IMR-90 (cell line): ENCODE measurements around the gene TEX14. TPM values are rescaled to one million over a fixed set of nuclear protein-coding genes. Genes with fewer than 3 reads are reported as not detected.

Experiments
- ATAC-seq: fragments of 200-7000 bp; cut with Tn5 transposase; 2 replicates; pipeline ENCODE4 v1.9.1; 2020; ENCODE audit warnings: low read depth, mild to moderate bottlenecking, moderate library complexity
- BruUV-seq: library from RNA; stranded (reverse); fragments of 400-500 nt; replicated peaks from 2 replicates; lab custom pipeline; 2021; lab: Mats Ljungman, UMichigan
- CTCF ChIA-PET: fragments of 300-600 bp; formaldehyde crosslinking; extraction: SDS; loops from one replicate; lab custom pipeline; 2021; ENCODE audit warnings: antibody characterized with exemption; lab: Yijun Ruan, JAX
- POLR2A ChIA-PET: fragments of 300-600 bp; sonication (Branson Sonifier 250); formaldehyde crosslinking; loops from one replicate; lab custom pipeline; 2022; ENCODE audit warnings: antibody characterized with exemption; ENCODE audit not compliant: unreplicated experiment; lab: Charles Lee
- DNase-seq: peaks from one replicate; pipeline ENCODE4 v3.0.0; 2013
- H2AFZ ChIP-seq: replicated peaks from 2 replicates; pipeline ENCODE3; 2013; ENCODE audit warnings: low read length, mild to moderate bottlenecking; ENCODE audit not compliant: poor library complexity
- H2AK5ac ChIP-seq: 2 replicates; pipeline ENCODE4 v1.6.1; 2013; ENCODE audit warnings: low read depth, low read length, inconsistent platforms
- H2AK9ac ChIP-seq: replicated peaks from 2 replicates; pipeline ENCODE3; 2013; ENCODE audit warnings: mild to moderate bottlenecking, low read depth, low read length, moderate library complexity; ENCODE audit not compliant: poor library complexity
- H2BK120ac ChIP-seq: 2 replicates; pipeline ENCODE4 v1.6.1; 2013; ENCODE audit warnings: low read depth, low read length, inconsistent platforms
- H2BK15ac ChIP-seq: 3 replicates; pipeline ENCODE4 v1.6.1; 2013; ENCODE audit warnings: low read depth, low read length, inconsistent platforms
- H2BK20ac ChIP-seq: 2 replicates; pipeline ENCODE4 v1.6.1; 2013; ENCODE audit warnings: low read depth, mild to moderate bottlenecking, inconsistent platforms, low read length, moderate library complexity
- H2BK5ac ChIP-seq: 2 replicates; pipeline ENCODE4 v1.6.1; 2013; ENCODE audit warnings: mild to moderate bottlenecking, low read depth, low read length, inconsistent platforms; ENCODE audit not compliant: poor library complexity, severe bottlenecking
- H3K14ac ChIP-seq: replicated peaks from 2 replicates; pipeline ENCODE4 v1.6.1; 2013; ENCODE audit warnings: low read depth, low read length, inconsistent platforms
- H3K18ac ChIP-seq: 2 replicates; pipeline ENCODE4 v1.6.1; 2013; ENCODE audit warnings: low read depth, low read length, control low read depth
- H3K23ac ChIP-seq: 2 replicates; pipeline ENCODE4 v1.6.1; 2013; ENCODE audit warnings: low read depth, low read length, inconsistent platforms
- H3K27ac ChIP-seq: 2 replicates; pipeline ENCODE4 v1.5.1; 2013; ENCODE audit warnings: mild to moderate bottlenecking, control low read depth, low read length; ENCODE audit not compliant: insufficient read depth
- H3K27me3 ChIP-seq: 2 replicates; pipeline ENCODE4 v1.6.1; 2013; ENCODE audit warnings: low read length; ENCODE audit not compliant: control insufficient read depth, insufficient read depth
- H3K36me3 ChIP-seq: 2 replicates; pipeline ENCODE4 v1.6.1; 2013; ENCODE audit warnings: low read length, mixed read lengths; ENCODE audit not compliant: control insufficient read depth, insufficient read depth
- H3K4ac ChIP-seq: 2 replicates; pipeline ENCODE4 v1.6.1; 2013; ENCODE audit warnings: low read depth, low read length, inconsistent platforms
- H3K4me1 ChIP-seq: 2 replicates; pipeline ENCODE4 v1.6.1; 2013; ENCODE audit warnings: low read length, mixed read lengths; ENCODE audit not compliant: control insufficient read depth, insufficient read depth
- H3K4me2 ChIP-seq: 2 replicates; pipeline ENCODE4 v1.6.1; 2013; ENCODE audit warnings: low read depth, mild to moderate bottlenecking, control low read depth, low read length, moderate library complexity
- H3K4me3 ChIP-seq: 2 replicates; pipeline ENCODE4 v1.5.1; 2013; ENCODE audit warnings: low read depth, mild to moderate bottlenecking, control low read depth, low read length, moderate library complexity; ENCODE audit not compliant: insufficient read depth
- H3K56ac ChIP-seq: 2 replicates; pipeline ENCODE4 v1.6.1; 2013; ENCODE audit warnings: low read length, inconsistent platforms; ENCODE audit not compliant: insufficient read depth; ENCODE audit errors: extremely low read depth
- H3K79me1 ChIP-seq, 2 experiments: 2 replicates each; pipeline ENCODE4 v1.6.1; 2013; ENCODE audit warnings: low read length in 2 of 2, inconsistent platforms in 1 of 2, low read depth in 1 of 2
- H3K9ac ChIP-seq: 2 replicates; pipeline ENCODE4 v1.6.1; 2013; ENCODE audit warnings: low read depth, low read length, control low read depth
- H3K9me1 ChIP-seq: 2 replicates; pipeline ENCODE4 v1.6.1; 2013; ENCODE audit warnings: low read length, inconsistent platforms; ENCODE audit not compliant: insufficient read depth
- H3K9me3 ChIP-seq: 2 replicates; pipeline ENCODE4 v1.6.1; 2013; ENCODE audit warnings: low read length; ENCODE audit not compliant: control insufficient read depth, insufficient read depth
- H4K20me1 ChIP-seq: 2 replicates; pipeline ENCODE4 v1.6.1; 2013; ENCODE audit warnings: low read length, inconsistent platforms; ENCODE audit not compliant: insufficient read depth
- H4K5ac ChIP-seq: 2 replicates; pipeline ENCODE4 v1.6.1; 2013; ENCODE audit warnings: mild to moderate bottlenecking, low read depth, low read length, control low read depth
- H4K8ac ChIP-seq, 2 experiments: 2 replicates each; pipeline ENCODE4 v1.6.1; 2013; ENCODE audit warnings: low read depth in 2 of 2, low read length in 2 of 2, control low read depth in 1 of 2, inconsistent platforms in 1 of 2
- H4K91ac ChIP-seq: 2 replicates; pipeline ENCODE4 v1.6.1; 2013; ENCODE audit warnings: low read depth, low read length, inconsistent platforms; ENCODE audit not compliant: insufficient read depth
- BHLHE40 ChIP-seq: fragments of 150-350 bp; IDR thresholded peaks from 2 replicates; pipeline ENCODE4 v1.6.1; 2016; ENCODE audit warnings: mild to moderate bottlenecking, low read depth, low read length
- CEBPB ChIP-seq: IDR thresholded peaks from 2 replicates; pipeline ENCODE4 v1.6.1; 2012; ENCODE audit warnings: low read depth, low read length, improper control_type of control experiment
- FOS ChIP-seq: fragments of 150-350 bp; IDR thresholded peaks from 2 replicates; pipeline ENCODE4 v1.6.1; 2016; ENCODE audit warnings: low read depth, low read length
- MAFK ChIP-seq: IDR thresholded peaks from 2 replicates; pipeline ENCODE4 v1.6.1; 2012; ENCODE audit warnings: low read depth, low read length, improper control_type of control experiment
- MAZ ChIP-seq: IDR thresholded peaks from 2 replicates; pipeline ENCODE4 v1.6.1; 2012; ENCODE audit warnings: low read depth, mild to moderate bottlenecking, low read length, improper control_type of control experiment, moderate library complexity, borderline replicate concordance
- MXI1 ChIP-seq: IDR thresholded peaks from 2 replicates; pipeline ENCODE4 v1.6.1; 2012; ENCODE audit warnings: low read depth, mild to moderate bottlenecking, low read length, moderate library complexity, borderline replicate concordance
- NFE2L2 ChIP-seq: fragments of 150-350 bp; IDR thresholded peaks from 2 replicates; pipeline ENCODE4 v1.6.1; 2016; ENCODE audit warnings: low read depth, mild to moderate bottlenecking, low read length
- RCOR1 ChIP-seq: IDR thresholded peaks from 2 replicates; pipeline ENCODE4 v1.6.1; 2012; ENCODE audit warnings: mild to moderate bottlenecking, low read length, improper control_type of control experiment; ENCODE audit not compliant: insufficient replicate concordance
- SMC3 ChIP-seq: fragments of 150-350 bp; IDR thresholded peaks from 2 replicates; pipeline ENCODE4 v1.6.1; 2016; ENCODE audit warnings: low read depth, mild to moderate bottlenecking, antibody characterized with exemption, low read length, moderate library complexity
- USF2 ChIP-seq: fragments of 150-350 bp; IDR thresholded peaks from 2 replicates; pipeline ENCODE4 v1.6.1; 2017; ENCODE audit warnings: mild to moderate bottlenecking, antibody characterized with exemption, low read length, low read depth
- WGBS, 2 experiments: methylation state at CpG; one replicate each; pipeline versions ENCODE4 v1.1.5 to v1.1.7; 2013; ENCODE audit warnings: missing lambda C conversion rate in 2 of 2; ENCODE audit not compliant: insufficient read length in 1 of 2; ENCODE audit errors: extremely low coverage in 2 of 2; 5-methylcytosine and 5-hydroxymethylcytosine counted together
- dilution Hi-C: fragments of 300-500 bp; cut with HindIII; formaldehyde crosslinking; loops from one replicate; pipeline ENCODE4 v1.14.3; 2018; ENCODE audit warnings: low sequenced_read_pairs; ENCODE audit not compliant: unreplicated experiment
- in situ Hi-C: fragments of 300-500 bp; cut with MboI; formaldehyde crosslinking; loops from 3 replicates; pipeline ENCODE4 v1.14.3; 2019; ENCODE audit warnings: low sequenced_read_pairs, inconsistent platforms, mixed read lengths
- intact Hi-C: fragments of 100-400 bp; cut with micrococcal nuclease; formaldehyde crosslinking; loops from 2 replicates; pipeline ENCODE4 v1.10.0; 2022
- polyA plus RNA-seq, 3 experiments: library from polyadenylated mRNA; depleted of rRNA; stranded (reverse); fragments of >200 nt; gene quantifications; 2 replicates each; pipeline ENCODE4 v1.2.3, GENCODE V29; 2012; ENCODE audit warnings: low replicate concordance in 1 of 3
- total RNA-seq: library from RNA; depleted of rRNA; stranded (reverse); fragments of >200 nt; gene quantifications from 2 replicates; pipeline ENCODE4 v1.2.3, GENCODE V29; 2012
- TF ChIP-seq, protein P1 (sequence below): conservative IDR thresholded peaks from 2 replicates; pipeline ENCODE4 v1.5.1; 2012; ENCODE audit warnings: mild to moderate bottlenecking, low read depth, low read length, improper control_type of control experiment
- TF ChIP-seq, protein P2 (sequence below): fragments of 150-350 bp; IDR thresholded peaks from 2 replicates; pipeline ENCODE4 v1.6.1; 2016; ENCODE audit warnings: low read depth, mild to moderate bottlenecking, low read length, moderate library complexity, borderline replicate concordance

The TEX14 gene
- total and polyA plus RNA-seq, 2 of the 4 experiments (the other 2 are of a cell fraction) = not detected

GRCh38 chr17:58517928-58518609 is 173.8 kb downstream of the TEX14 start:
- POLR2A ChIA-PET = interaction anchor here (1.0 kb wide), 1 partner anchor 113 kb away, joined by 5 read pairs; no protein-coding TSS in a partner anchor
- H2BK20ac ChIP-seq = peak overlapping the region; percentile 63; the same call in 1 of the 2 replicates
- TF ChIP-seq CEBPB (peak; percentile 45), BHLHE40 (no peak), MAFK (no peak), NFE2L2 (no peak), RCOR1 (no peak), SMC3 (no peak), MAZ (peak; percentile 7; the same call in 1 of the 2 replicates), MXI1 (0 out of 2 replicates have a peak, but pooled peaks have one; percentile 5), USF2 (peak; percentile 41; the same call in 1 of the 2 replicates), FOS (peak; percentile 48; the same call in 1 of the 2 replicates)
- TF ChIP-seq, protein P1, sequence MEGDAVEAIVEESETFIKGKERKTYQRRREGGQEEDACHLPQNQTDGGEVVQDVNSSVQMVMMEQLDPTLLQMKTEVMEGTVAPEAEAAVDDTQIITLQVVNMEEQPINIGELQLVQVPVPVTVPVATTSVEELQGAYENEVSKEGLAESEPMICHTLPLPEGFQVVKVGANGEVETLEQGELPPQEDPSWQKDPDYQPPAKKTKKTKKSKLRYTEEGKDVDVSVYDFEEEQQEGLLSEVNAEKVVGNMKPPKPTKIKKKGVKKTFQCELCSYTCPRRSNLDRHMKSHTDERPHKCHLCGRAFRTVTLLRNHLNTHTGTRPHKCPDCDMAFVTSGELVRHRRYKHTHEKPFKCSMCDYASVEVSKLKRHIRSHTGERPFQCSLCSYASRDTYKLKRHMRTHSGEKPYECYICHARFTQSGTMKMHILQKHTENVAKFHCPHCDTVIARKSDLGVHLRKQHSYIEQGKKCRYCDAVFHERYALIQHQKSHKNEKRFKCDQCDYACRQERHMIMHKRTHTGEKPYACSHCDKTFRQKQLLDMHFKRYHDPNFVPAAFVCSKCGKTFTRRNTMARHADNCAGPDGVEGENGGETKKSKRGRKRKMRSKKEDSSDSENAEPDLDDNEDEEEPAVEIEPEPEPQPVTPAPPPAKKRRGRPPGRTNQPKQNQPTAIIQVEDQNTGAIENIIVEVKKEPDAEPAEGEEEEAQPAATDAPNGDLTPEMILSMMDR = no peak
- TF ChIP-seq, protein P2, sequence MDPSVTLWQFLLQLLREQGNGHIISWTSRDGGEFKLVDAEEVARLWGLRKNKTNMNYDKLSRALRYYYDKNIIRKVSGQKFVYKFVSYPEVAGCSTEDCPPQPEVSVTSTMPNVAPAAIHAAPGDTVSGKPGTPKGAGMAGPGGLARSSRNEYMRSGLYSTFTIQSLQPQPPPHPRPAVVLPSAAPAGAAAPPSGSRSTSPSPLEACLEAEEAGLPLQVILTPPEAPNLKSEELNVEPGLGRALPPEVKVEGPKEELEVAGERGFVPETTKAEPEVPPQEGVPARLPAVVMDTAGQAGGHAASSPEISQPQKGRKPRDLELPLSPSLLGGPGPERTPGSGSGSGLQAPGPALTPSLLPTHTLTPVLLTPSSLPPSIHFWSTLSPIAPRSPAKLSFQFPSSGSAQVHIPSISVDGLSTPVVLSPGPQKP = peak; percentile 85

More at GRCh38 chr17:58517928-58518609, 173.8 kb downstream of the TEX14 start:
- ATAC-seq = peak; percentile 84
- intact Hi-C loops (loop anchor here (1.0 to 10.0 kb wide), 8 partner anchors 69 to 487 kb away; partner anchors contain the start of genes RAD51C, SUPT4H1 and TEX14), in situ Hi-C loops (loop anchor here (10.0 kb wide), 1 partner anchor 117 kb away; no protein-coding TSS in a partner anchor), dilution Hi-C loops (no loop called here)
- WGBS, 2 experiments = 0% methylated on average over 6 of the region's 39 CpGs; no CpG with 5 or more reads in 1 of the 2 experiments
- Histone ChIP-seq H2BK15ac (peak overlapping the region; percentile 90; the same call in 1 of the 3 replicates), H3K27ac (peak overlapping the region; percentile 80), H3K9me3 (no peaks in the 10 kb centered on the region), H3K36me3 (no peaks in the 10 kb centered on the region), H3K18ac (peak overlapping the region; percentile 37), H3K79me1 (peaks cover 0 to 33% of the 10 kb centered on the region in 2 experiments; a peak in 2 of 4 replicates), H4K20me1 (no peaks in the 10 kb centered on the region), H3K4ac (peak overlapping the region; percentile 86), H3K14ac (peak overlapping the region; percentile 93), H4K5ac (peak overlapping the region; percentile 83), H4K8ac (peak overlapping the region; percentile 72 to 97), H2AFZ (peak overlapping the region; percentile 99), H2BK5ac (peak overlapping the region; percentile 79), H4K91ac (peak overlapping the region; percentile 93), H2AK5ac (peak overlapping the region; percentile 66; the same call in 1 of the 2 replicates), H3K23ac (peak overlapping the region; percentile 48; the same call in 1 of the 2 replicates), H3K56ac (peak overlapping the region; percentile 83), H3K4me3 (peak overlapping the region; percentile 64), H3K4me2 (peak overlapping the region; percentile 64), H3K9me1 (peaks cover 11% of the 10 kb centered on the region; the same call in 1 of the 2 replicates), H3K9ac (peak overlapping the region; percentile 79), H3K27me3 (no peaks in the 10 kb centered on the region), H2AK9ac (peak overlapping the region; percentile 97), H2BK120ac (peak overlapping the region; percentile 77), H3K4me1 (peaks cover 12% of the 10 kb centered on the region; the same call in 1 of the 2 replicates)
- no TSS peak for BruUV-seq
- peak; percentile 100 for DNase-seq
- CTCF ChIA-PET = interaction anchor here (0.8 to 1.7 kb wide), 3 partner anchors 66 to 487 kb away, joined by 3 to 8 read pairs (median 5); no protein-coding TSS in a partner anchor
